ENCODE data around the gene SH2B2. TPM values are rescaled to one million over a fixed set of nuclear protein-coding genes. Genes with fewer than 3 reads are reported as not detected.

Gene SH2B2
- total and polyA plus RNA-seq, 7 donors, result 13.1 to 36.3 (median 27.3) TPM

- TF ChIP-seq, protein P1, sequence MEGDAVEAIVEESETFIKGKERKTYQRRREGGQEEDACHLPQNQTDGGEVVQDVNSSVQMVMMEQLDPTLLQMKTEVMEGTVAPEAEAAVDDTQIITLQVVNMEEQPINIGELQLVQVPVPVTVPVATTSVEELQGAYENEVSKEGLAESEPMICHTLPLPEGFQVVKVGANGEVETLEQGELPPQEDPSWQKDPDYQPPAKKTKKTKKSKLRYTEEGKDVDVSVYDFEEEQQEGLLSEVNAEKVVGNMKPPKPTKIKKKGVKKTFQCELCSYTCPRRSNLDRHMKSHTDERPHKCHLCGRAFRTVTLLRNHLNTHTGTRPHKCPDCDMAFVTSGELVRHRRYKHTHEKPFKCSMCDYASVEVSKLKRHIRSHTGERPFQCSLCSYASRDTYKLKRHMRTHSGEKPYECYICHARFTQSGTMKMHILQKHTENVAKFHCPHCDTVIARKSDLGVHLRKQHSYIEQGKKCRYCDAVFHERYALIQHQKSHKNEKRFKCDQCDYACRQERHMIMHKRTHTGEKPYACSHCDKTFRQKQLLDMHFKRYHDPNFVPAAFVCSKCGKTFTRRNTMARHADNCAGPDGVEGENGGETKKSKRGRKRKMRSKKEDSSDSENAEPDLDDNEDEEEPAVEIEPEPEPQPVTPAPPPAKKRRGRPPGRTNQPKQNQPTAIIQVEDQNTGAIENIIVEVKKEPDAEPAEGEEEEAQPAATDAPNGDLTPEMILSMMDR (IDR thresholded peaks at IDR 0.05), result no peak
- Histone ChIP-seq H3K4me3 (no peak overlapping the region), H3K4me1 (no peaks in the 10 kb centered on the region), H3K9me3 (no peaks in the 10 kb centered on the region), H3K27ac (no peak overlapping the region), H3K36me3 (ENCODE audit: insufficient read depth in 1 of 2, low read depth in 1 of 2) (no peaks in the 10 kb centered on the region), H3K27me3 (ENCODE audit: insufficient read depth in 3 of 3, low read length in 2 of 3) (no peaks in the 10 kb centered on the region)
- WGBS, 3 donors, result 56 to 64% (median 58%) methylated on average over 13 of the region's 13 CpGs
- intact Hi-C loops (cut with DNase I), result loop anchor here in 1 of 2 donors (5.0 to 10.0 kb wide), 3 partner anchors 583 to 908 kb away; partner anchors contain the start of gene COL26A1
- no peak for ATAC-seq
- no peak for DNase-seq
These were observed 16.3 kb upstream of the SH2B2 start for GRCh38 chr7:102270178-102270887.

GRCh38 chr7:102271158-102271798 lies 15.4 kb upstream of the SH2B2 start:
- no peak for ATAC-seq
- no peak for DNase-seq
- Histone ChIP-seq H3K9me3 (no peaks in the 10 kb centered on the region), H3K36me3 (ENCODE audit: insufficient read depth in 1 of 2, low read depth in 1 of 2) (no peaks in the 10 kb centered on the region), H3K4me1 (no peaks in the 10 kb centered on the region), H3K4me3 (no peak overlapping the region), H3K27me3 (ENCODE audit: insufficient read depth in 3 of 3, low read length in 2 of 3) (no peaks in the 10 kb centered on the region), H3K27ac (no peak overlapping the region)
- intact Hi-C loops (cut with DNase I), result loop anchor here in 1 of 2 donors (5.0 to 10.0 kb wide), 3 partner anchors 584 to 909 kb away; partner anchors contain the start of gene COL26A1
- WGBS, 3 donors, result 93 to 95% (median 94%) methylated on average over 10 of the region's 10 CpGs
- TF ChIP-seq, protein P1 (IDR thresholded peaks at IDR 0.05), result no peak

DNA sequence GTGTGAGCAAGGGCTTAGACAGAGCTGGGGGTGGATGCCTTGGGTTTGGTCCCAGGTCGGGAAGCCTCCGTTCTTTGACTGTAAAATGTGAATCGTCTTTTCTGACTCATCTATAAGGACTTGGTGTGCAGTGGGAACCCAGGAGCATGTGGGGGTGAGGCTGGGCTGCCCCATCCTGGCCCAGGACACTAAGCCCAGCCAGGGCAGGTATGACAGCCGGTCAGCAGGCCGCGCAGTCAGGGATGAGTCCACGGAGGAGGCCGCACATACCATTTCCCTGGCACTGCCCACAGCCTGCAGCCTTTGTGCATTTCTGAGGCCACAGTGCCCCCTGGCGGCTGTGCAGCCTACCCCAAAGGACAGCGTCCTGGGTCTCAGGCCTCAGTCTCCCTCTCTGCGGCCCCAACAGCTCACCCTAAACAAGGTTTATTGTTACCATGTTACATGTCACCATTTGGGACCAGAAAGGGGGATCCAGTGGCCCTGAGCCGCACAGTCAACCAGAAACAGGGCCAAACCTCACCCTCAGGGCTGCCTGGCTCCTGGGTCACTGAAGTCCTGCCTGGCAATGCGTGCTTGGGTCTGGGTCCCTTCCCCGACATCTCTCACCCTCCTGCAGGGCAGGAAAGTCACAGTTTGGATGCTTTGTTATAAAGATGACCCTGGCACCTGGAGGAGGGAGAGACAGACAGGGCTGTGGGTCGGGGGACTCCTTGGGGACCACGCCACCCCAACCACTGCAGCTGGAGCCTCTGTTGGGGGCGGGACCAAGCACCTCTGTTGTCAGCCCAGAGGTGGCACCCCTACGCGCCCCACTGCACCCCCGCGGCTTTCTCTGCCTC lies 14.4 kb upstream of the SH2B2 start:
- Histone ChIP-seq H3K27me3 (ENCODE audit: insufficient read depth in 3 of 3, low read length in 2 of 3) (no peaks in the 10 kb centered on the region), H3K4me1 (no peaks in the 10 kb centered on the region), H3K27ac (no peak overlapping the region), H3K9me3 (no peaks in the 10 kb centered on the region), H3K36me3 (ENCODE audit: insufficient read depth in 1 of 2, low read depth in 1 of 2) (no peaks in the 10 kb centered on the region), H3K4me3 (no peak overlapping the region)
- 40 to 48% (median 41%) methylated on average over 21 of the region's 21 CpGs for WGBS, 3 donors
- ATAC-seq, result peak; percentile 93 to 97 (median 96)
- intact Hi-C loops (cut with DNase I), result loop anchor here (1.0 to 10.0 kb wide), 7 partner anchors 583 to 910 kb away; partner anchors contain the start of gene COL26A1 (in 1 of the 2)
- TF ChIP-seq, protein P1 (IDR thresholded peaks at IDR 0.05), result peak; percentile 95
- DNase-seq, result peak; percentile 83 to 91

DNA sequence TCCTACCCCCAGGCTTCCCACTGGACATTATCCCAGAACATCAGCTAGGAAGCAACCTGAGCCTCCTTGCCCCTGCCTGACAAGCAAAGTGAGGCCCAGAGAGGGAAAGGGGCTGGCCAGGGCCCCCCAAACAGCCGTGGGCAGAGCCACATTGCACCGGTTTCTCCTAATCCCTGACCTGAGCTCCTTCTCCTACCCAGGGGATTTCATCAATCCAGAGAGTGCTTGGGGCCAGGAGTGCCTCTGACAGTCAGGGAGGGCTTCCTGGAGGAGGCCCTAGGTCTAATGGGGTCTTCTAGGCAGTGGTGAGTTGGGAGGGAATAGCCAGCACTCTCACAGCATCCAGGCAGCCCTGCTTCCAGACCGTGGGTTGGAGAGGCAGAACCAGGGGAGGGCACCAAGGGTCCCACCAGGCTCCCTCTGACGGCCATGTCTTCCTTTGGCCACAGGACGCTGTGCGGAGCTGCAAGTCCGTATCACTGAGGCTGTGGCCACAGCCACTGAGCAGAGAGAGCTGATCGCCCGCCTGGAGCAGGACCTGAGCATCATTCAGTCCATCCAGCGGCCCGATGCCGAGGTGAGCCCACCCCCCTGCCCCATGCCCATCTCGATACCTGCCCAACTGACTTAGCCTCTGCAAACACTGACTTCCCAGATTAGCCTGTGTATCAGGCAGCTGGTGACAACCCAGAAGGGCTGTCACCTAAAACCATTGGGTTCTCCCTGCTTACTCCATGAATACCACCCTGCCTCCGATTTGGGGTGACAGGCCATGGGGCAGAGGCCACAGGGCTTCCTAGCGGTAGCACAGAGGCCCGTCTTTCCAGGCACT lies 13.5 kb upstream of the SH2B2 start:
- no peak overlapping the region for H3K4me3 ChIP-seq
- TF ChIP-seq, protein P1 (IDR thresholded peaks at IDR 0.05), result no peak
- H3K9me3 ChIP-seq, result no peaks in the 10 kb centered on the region
- H3K27me3 ChIP-seq (ENCODE audit: insufficient read depth in 3 of 3, low read length in 2 of 3), result no peaks in the 10 kb centered on the region
- intact Hi-C loops (cut with DNase I), result loop anchor here (1.0 to 10.0 kb wide), 7 partner anchors 584 to 911 kb away; partner anchors contain the start of gene COL26A1 (in 1 of the 2)
- no peaks in the 10 kb centered on the region for H3K36me3 ChIP-seq (ENCODE audit: insufficient read depth in 1 of 2, low read depth in 1 of 2)
- no peak overlapping the region for H3K27ac ChIP-seq
- 83 to 87% (median 85%) methylated on average over 16 of the region's 16 CpGs for WGBS, 3 donors
- DNase-seq (no peak), ATAC-seq (no peak)
- no peaks in the 10 kb centered on the region for H3K4me1 ChIP-seq

Measured in psoas muscle (tissue), 8 donors.